Measurements from ENCODE around the gene CENPT. TPM values are rescaled to one million over a fixed set of nuclear protein-coding genes. Genes with fewer than 3 reads are reported as not detected.

The CENPT gene
- total and polyA plus RNA-seq, 2 donors (not counting 1 experiment from before 2014, with no cell fraction given) = 23.1 to 30.2 TPM

DNA sequence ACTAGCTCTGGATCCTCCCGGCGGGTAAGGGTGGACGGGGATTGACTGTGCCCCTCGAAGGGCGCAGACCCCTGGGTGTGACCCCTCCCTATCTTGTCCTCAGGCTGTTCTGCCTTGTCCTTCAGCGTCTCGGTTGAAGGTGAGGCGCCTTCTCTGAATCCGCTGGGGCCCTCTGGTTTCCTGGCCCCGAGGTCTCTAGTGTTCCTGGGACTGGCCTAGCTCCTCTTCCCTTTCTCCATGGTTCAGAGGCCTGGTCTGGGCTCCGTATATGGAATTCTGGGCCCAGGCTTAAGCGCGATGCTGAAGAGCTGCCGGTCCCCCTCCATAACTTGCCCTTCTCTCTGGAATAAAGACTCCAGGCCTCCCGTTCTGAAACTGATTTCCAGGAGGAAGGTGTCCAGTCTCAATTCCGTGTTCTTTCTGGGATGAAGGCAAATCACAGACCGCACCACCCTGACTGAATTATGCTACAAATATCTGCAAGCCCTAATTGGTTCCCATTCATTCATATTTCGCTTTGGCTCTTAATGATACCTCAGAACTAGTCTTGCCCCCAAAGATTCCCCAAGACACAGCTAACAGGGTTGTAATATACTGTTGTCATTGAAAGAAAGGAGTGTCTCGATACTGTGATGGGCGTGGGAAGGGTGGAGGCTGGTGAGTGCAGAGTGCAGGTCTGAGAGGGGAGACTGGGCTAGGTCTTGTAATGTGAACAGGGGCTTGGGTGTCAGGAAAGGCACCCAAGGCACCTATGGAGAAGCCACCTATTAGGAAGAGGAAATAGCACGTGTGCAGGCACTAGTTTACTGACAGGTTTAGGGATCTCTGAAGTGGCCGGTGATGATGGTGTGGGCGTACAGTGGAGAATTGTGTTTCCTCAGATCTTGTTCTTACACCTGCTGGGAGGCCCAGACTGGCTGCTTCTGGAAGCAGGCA is 26.2 kb upstream of the CENPT start:
- H3K27me3 ChIP-seq (ENCODE audit: control insufficient read depth, insufficient read depth, low read length) = no peaks in the 10 kb centered on the region
- H3K36me3 ChIP-seq (ENCODE audit: control insufficient read depth, insufficient read depth, low read length) = peaks cover 21% of the 10 kb centered on the region
- H4K20me1 ChIP-seq (ENCODE audit: control insufficient read depth, extremely low read depth, insufficient read depth, low read length) = no peaks in the 10 kb centered on the region
- no peaks in the 10 kb centered on the region for H3K4me1 ChIP-seq (ENCODE audit: control insufficient read depth, extremely low read depth, insufficient read depth, low read length)
- H3K79me2 ChIP-seq (ENCODE audit: control insufficient read depth, insufficient read depth, low read length) = peaks cover 40% of the 10 kb centered on the region
- peak overlapping the region; percentile 79 for H2AFZ ChIP-seq (ENCODE audit: low read length)
- H3K27ac ChIP-seq (ENCODE audit: insufficient read depth, low read length) = peak overlapping the region; percentile 85
- peak overlapping the region; percentile 98 for H3K4me2 ChIP-seq (ENCODE audit: extremely low read depth, insufficient read depth, low read length)
- peak overlapping the region; percentile 90 to 96 (median 95) for H3K4me3 ChIP-seq (replicated peaks in 1 of 4; ENCODE audit: control extremely low read depth in 1 of 4, insufficient read depth in 1 of 4, low read depth in 3 of 4, low read length in 4 of 4)
- peak overlapping the region; percentile 85 for H3K9ac ChIP-seq (ENCODE audit: insufficient read depth, low read length)
- peak; percentile 14 to 16 for DNase-seq (ENCODE audit: low read depth in 2 of 2)
- TF ChIP-seq, protein P1, sequence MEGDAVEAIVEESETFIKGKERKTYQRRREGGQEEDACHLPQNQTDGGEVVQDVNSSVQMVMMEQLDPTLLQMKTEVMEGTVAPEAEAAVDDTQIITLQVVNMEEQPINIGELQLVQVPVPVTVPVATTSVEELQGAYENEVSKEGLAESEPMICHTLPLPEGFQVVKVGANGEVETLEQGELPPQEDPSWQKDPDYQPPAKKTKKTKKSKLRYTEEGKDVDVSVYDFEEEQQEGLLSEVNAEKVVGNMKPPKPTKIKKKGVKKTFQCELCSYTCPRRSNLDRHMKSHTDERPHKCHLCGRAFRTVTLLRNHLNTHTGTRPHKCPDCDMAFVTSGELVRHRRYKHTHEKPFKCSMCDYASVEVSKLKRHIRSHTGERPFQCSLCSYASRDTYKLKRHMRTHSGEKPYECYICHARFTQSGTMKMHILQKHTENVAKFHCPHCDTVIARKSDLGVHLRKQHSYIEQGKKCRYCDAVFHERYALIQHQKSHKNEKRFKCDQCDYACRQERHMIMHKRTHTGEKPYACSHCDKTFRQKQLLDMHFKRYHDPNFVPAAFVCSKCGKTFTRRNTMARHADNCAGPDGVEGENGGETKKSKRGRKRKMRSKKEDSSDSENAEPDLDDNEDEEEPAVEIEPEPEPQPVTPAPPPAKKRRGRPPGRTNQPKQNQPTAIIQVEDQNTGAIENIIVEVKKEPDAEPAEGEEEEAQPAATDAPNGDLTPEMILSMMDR (conservative IDR thresholded peaks at IDR 0.05 in 1 of 2, IDR thresholded peaks at IDR 0.05 in 1 of 2; ENCODE audit: low read depth in 1 of 2, low read length in 2 of 2) = no peak
- TF ChIP-seq EZH2 (IDR thresholded peaks at IDR 0.05; ENCODE audit: low read length, missing control alignments) = no peak
- no peaks in the 10 kb centered on the region for H3K9me3 ChIP-seq (ENCODE audit: control insufficient read depth, insufficient read depth, low read depth, low read length)

DNA sequence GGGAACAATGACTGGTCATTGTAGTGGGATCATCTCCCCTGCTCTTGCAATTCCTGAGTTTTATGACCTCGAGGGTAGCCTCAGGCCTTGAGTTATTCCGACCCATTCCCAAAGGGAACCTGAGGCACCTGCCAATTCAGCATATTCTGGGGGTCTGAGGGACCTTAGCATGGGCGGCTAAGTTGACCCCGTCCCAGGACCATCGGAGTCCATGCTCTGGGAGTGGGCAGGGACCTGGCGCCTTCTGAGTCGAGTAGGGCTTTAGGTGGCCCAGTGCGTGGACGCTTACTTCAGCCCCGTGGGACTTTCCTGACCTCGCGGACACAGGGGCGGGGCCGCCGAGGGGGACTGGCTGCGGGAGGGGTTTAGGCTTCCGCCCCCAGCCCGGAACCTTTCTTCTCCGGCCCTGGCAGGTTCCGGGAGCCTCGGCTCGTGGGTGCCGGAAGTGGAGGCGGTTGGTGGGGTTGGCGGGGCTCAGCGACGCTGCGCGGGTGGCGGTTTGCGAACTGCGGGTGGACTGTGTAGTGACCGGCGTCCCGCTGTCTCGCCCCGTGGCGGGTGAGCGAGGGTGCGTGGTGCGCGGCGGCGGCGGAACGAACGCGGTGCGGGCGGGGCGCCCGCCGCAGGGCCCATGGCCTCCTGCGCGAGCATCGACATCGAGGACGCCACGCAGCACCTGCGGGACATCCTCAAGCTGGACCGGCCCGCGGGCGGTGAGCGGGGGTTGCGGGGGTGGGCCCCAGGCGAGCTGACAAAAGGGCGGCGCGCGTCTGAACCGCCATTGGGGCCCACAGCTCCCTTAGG is 25.3 kb upstream of the CENPT start, which contains the start of gene EDC4:
EDC4 (plus strand) TSS at position 422 of the 804 bp plus-strand sequence; CDS start at position 632, 210 bp downstream.
- H2AFZ ChIP-seq (ENCODE audit: low read length) = peak within 1 kb of the TSS; percentile 79
- H4K20me1 ChIP-seq (ENCODE audit: control insufficient read depth, extremely low read depth, insufficient read depth, low read length) = no peaks in the 10 kb centered on the region
- no peaks in the 10 kb centered on the region for H3K27me3 ChIP-seq (ENCODE audit: control insufficient read depth, insufficient read depth, low read length)
- peak within 1 kb of the TSS; percentile 85 for H3K27ac ChIP-seq (ENCODE audit: insufficient read depth, low read length)
- H3K9me3 ChIP-seq (ENCODE audit: control insufficient read depth, insufficient read depth, low read depth, low read length) = no peaks in the 10 kb centered on the region
- peak within 1 kb of the TSS; percentile 85 for H3K9ac ChIP-seq (ENCODE audit: insufficient read depth, low read length)
- peak within 1 kb of the TSS; percentile 98 for H3K4me2 ChIP-seq (ENCODE audit: extremely low read depth, insufficient read depth, low read length)
- TF ChIP-seq, protein P1 (conservative IDR thresholded peaks at IDR 0.05 in 1 of 2, IDR thresholded peaks at IDR 0.05 in 1 of 2; ENCODE audit: low read depth in 1 of 2, low read length in 2 of 2) = no peak
- no peak for TF ChIP-seq EZH2 (IDR thresholded peaks at IDR 0.05; ENCODE audit: low read length, missing control alignments)
- H3K36me3 ChIP-seq (ENCODE audit: control insufficient read depth, insufficient read depth, low read length) = peaks cover 22% of the 10 kb centered on the region
- H3K4me1 ChIP-seq (ENCODE audit: control insufficient read depth, extremely low read depth, insufficient read depth, low read length) = no peaks in the 10 kb centered on the region
- H3K79me2 ChIP-seq (ENCODE audit: control insufficient read depth, insufficient read depth, low read length) = peaks cover 40% of the 10 kb centered on the region
- DNase-seq (ENCODE audit: low read depth in 2 of 2) = peak; percentile 79 to 80
- peak within 1 kb of the TSS; percentile 90 to 96 (median 95) for H3K4me3 ChIP-seq (replicated peaks in 1 of 4; ENCODE audit: control extremely low read depth in 1 of 4, insufficient read depth in 1 of 4, low read depth in 3 of 4, low read length in 4 of 4)
